ENCODE data around the gene HCRTR2.

DNA sequence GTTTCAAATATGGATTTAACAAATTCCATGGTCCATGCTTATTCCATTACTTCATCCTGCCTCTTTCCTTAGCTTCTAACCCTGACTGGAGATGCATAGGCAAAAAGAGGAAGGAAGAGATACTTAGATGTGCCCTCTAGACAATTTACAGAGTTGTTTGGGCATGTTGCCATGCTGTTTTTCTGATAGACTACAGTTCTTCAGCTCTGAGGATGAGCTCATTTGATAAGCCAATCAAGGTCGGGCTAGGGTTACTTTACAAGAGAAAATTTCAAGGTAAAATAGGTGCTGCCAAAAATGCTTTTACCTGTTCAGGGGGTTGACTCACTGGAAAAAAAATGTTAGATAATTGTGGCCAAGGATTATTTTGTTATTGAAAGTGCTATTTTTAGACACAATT lies 5.9 kb downstream of the HCRTR2 start:
- no peak for TF ChIP-seq POLR2A (IDR thresholded peaks at IDR 0.05)
- TF ChIP-seq, protein P1, sequence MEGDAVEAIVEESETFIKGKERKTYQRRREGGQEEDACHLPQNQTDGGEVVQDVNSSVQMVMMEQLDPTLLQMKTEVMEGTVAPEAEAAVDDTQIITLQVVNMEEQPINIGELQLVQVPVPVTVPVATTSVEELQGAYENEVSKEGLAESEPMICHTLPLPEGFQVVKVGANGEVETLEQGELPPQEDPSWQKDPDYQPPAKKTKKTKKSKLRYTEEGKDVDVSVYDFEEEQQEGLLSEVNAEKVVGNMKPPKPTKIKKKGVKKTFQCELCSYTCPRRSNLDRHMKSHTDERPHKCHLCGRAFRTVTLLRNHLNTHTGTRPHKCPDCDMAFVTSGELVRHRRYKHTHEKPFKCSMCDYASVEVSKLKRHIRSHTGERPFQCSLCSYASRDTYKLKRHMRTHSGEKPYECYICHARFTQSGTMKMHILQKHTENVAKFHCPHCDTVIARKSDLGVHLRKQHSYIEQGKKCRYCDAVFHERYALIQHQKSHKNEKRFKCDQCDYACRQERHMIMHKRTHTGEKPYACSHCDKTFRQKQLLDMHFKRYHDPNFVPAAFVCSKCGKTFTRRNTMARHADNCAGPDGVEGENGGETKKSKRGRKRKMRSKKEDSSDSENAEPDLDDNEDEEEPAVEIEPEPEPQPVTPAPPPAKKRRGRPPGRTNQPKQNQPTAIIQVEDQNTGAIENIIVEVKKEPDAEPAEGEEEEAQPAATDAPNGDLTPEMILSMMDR (IDR thresholded peaks at IDR 0.05), result no peak
